OCI-LY1 (cell line): ENCODE data around the gene NRP1.

Experiments used
- H2AFZ ChIP-seq: fragments of 200-600 bp; sonication (generic), shearing (Covaris generic); 2 replicates; pipeline ENCODE4 v1.6.0; 2014; ENCODE audit warnings: antibody characterized with exemption, mild to moderate bottlenecking, low read length
- H3F3A ChIP-seq: fragments of 200-600 bp; sonication (generic), shearing (Covaris generic); 2 replicates; pipeline ENCODE4 v1.6.0; 2014; ENCODE audit warnings: mild to moderate bottlenecking, antibody characterized with exemption, low read length, moderate library complexity; ENCODE audit not compliant: insufficient read depth
- H3K27ac ChIP-seq: fragments of 200-600 bp; sonication (generic); 2 replicates; pipeline ENCODE4 v1.5.1; 2014; ENCODE audit warnings: low read length, mixed run types, mild to moderate bottlenecking, low read depth; ENCODE audit not compliant: poor library complexity, severe bottlenecking
- H3K27me3 ChIP-seq: fragments of 200-600 bp; sonication (generic); 2 replicates; pipeline ENCODE4 v1.6.0; 2014; ENCODE audit warnings: antibody characterized with exemption, mild to moderate bottlenecking, low read length, moderate library complexity; ENCODE audit not compliant: insufficient read depth
- H3K36me3 ChIP-seq: fragments of 200-600 bp; sonication (generic); 2 replicates; pipeline ENCODE4 v1.6.1; 2014; ENCODE audit warnings: mild to moderate bottlenecking, antibody characterized with exemption, low read length, moderate library complexity, mixed read lengths; ENCODE audit not compliant: insufficient read depth
- H3K4me1 ChIP-seq: fragments of 200-600 bp; sonication (generic); 2 replicates; pipeline ENCODE4 v1.5.1; 2014; ENCODE audit warnings: mild to moderate bottlenecking, low read length, moderate library complexity; ENCODE audit not compliant: insufficient read depth, severe bottlenecking
- H3K4me2 ChIP-seq: fragments of 200-600 bp; sonication (generic), shearing (Covaris generic); 2 replicates; pipeline ENCODE4 v1.6.1; 2014; ENCODE audit warnings: low read length
- H3K4me3 ChIP-seq: fragments of 200-600 bp; sonication (generic); 2 replicates; pipeline ENCODE4 v1.5.1; 2014; ENCODE audit warnings: low read length, low read depth, mild to moderate bottlenecking, mixed read lengths; ENCODE audit not compliant: poor library complexity, severe bottlenecking
- H3K79me2 ChIP-seq: fragments of 200-600 bp; shearing (Covaris generic); 2 replicates; pipeline ENCODE4 v1.6.1; 2016; ENCODE audit warnings: mixed run types, low read length, mixed read lengths; ENCODE audit not compliant: insufficient read depth
- H3K9ac ChIP-seq: fragments of 200-600 bp; sonication (generic), shearing (Covaris generic); 2 replicates; pipeline ENCODE4 v1.6.1; 2014; ENCODE audit warnings: mild to moderate bottlenecking, low read length, mixed read lengths
- H3K9me2 ChIP-seq: fragments of 200-600 bp; sonication (generic), shearing (Covaris generic); 2 replicates; pipeline ENCODE4 v1.6.1; 2014; ENCODE audit warnings: low read depth, mild to moderate bottlenecking, low read length, mixed read lengths
- H3K9me3 ChIP-seq: fragments of 200-600 bp; shearing (Covaris generic); 2 replicates; pipeline ENCODE4 v1.6.1; 2014; ENCODE audit warnings: low read length, mixed read lengths
- H4K20me1 ChIP-seq: fragments of 200-600 bp; sonication (generic), shearing (Covaris generic); 2 replicates; pipeline ENCODE4 v1.6.0; 2016; ENCODE audit warnings: mild to moderate bottlenecking, low read length; ENCODE audit not compliant: insufficient read depth
- EZH2 ChIP-seq: fragments of 200-600 bp; sonication (generic), shearing (Covaris generic); IDR thresholded peaks from 2 replicates; pipeline ENCODE4 v1.8.0; 2017; ENCODE audit warnings: borderline replicate concordance, mixed run types, mild to moderate bottlenecking, antibody characterized with exemption, low read length, moderate library complexity, mixed read lengths
- TF ChIP-seq, protein P1 (sequence below): fragments of 200-600 bp; sonication (generic), shearing (Covaris generic); IDR thresholded peaks from 2 replicates; pipeline ENCODE4 v1.5.1; 2017; ENCODE audit warnings: mild to moderate bottlenecking, antibody characterized with exemption, low read length, moderate library complexity, mixed read lengths

NRP1 gene

DNA sequence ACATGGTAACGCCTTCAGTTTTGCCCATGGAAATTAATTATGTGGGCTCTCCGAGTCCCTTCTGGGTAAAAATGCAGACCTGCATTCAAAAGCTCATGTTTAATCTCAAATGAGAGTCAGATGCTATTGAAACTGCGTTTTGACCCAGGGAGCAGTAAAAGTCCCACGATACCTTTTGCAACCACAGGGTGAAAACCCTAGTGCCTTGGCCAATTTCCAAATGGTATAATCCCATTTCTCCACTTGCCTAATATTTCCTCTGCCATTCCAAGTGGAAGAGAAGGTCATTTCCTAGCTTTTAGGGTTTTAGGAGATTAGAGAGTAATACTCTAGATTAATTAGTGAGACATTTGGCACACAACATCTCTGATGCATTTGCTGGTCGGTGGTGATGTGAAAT is 132.5 kb downstream of the NRP1 start:
- Histone ChIP-seq H3K4me2 (no peak overlapping the region), H3F3A (no peaks in the 10 kb centered on the region), H3K79me2 (no peaks in the 10 kb centered on the region), H3K4me1 (no peaks in the 10 kb centered on the region), H4K20me1 (no peaks in the 10 kb centered on the region), H3K9me3 (no peaks in the 10 kb centered on the region), H3K9ac (no peak overlapping the region), H3K9me2 (no peaks in the 10 kb centered on the region), H3K36me3 (no peaks in the 10 kb centered on the region), H3K27me3 (no peaks in the 10 kb centered on the region), H3K27ac (no peak overlapping the region), H2AFZ (no peak overlapping the region), H3K4me3 (no peak overlapping the region)
- TF ChIP-seq EZH2: no peak
- TF ChIP-seq, protein P1, sequence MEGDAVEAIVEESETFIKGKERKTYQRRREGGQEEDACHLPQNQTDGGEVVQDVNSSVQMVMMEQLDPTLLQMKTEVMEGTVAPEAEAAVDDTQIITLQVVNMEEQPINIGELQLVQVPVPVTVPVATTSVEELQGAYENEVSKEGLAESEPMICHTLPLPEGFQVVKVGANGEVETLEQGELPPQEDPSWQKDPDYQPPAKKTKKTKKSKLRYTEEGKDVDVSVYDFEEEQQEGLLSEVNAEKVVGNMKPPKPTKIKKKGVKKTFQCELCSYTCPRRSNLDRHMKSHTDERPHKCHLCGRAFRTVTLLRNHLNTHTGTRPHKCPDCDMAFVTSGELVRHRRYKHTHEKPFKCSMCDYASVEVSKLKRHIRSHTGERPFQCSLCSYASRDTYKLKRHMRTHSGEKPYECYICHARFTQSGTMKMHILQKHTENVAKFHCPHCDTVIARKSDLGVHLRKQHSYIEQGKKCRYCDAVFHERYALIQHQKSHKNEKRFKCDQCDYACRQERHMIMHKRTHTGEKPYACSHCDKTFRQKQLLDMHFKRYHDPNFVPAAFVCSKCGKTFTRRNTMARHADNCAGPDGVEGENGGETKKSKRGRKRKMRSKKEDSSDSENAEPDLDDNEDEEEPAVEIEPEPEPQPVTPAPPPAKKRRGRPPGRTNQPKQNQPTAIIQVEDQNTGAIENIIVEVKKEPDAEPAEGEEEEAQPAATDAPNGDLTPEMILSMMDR: no peak

- TF ChIP-seq EZH2: no peak
- Histone ChIP-seq H2AFZ (no peak overlapping the region), H3K4me3 (no peak overlapping the region), H3K4me1 (no peaks in the 10 kb centered on the region), H3K27me3 (no peaks in the 10 kb centered on the region), H3K9ac (no peak overlapping the region), H3K36me3 (no peaks in the 10 kb centered on the region), H4K20me1 (no peaks in the 10 kb centered on the region), H3K27ac (no peak overlapping the region), H3K9me2 (no peaks in the 10 kb centered on the region), H3F3A (no peaks in the 10 kb centered on the region), H3K9me3 (no peaks in the 10 kb centered on the region), H3K79me2 (no peaks in the 10 kb centered on the region), H3K4me2 (no peak overlapping the region)
These were observed 133.2 kb downstream of the NRP1 start for GRCh38 chr10:33201056-33201780.

GRCh38 chr10:33199731-33200232 is 134.7 kb downstream of the NRP1 start:
- Histone ChIP-seq H3K9me3 (no peaks in the 10 kb centered on the region), H3F3A (no peaks in the 10 kb centered on the region), H3K9ac (no peak overlapping the region), H4K20me1 (no peaks in the 10 kb centered on the region), H3K4me3 (no peak overlapping the region), H3K27ac (no peak overlapping the region), H2AFZ (no peak overlapping the region), H3K4me1 (no peaks in the 10 kb centered on the region), H3K79me2 (no peaks in the 10 kb centered on the region), H3K36me3 (no peaks in the 10 kb centered on the region), H3K27me3 (no peaks in the 10 kb centered on the region), H3K9me2 (no peaks in the 10 kb centered on the region), H3K4me2 (no peak overlapping the region)
- TF ChIP-seq, protein P1: no peak
- TF ChIP-seq EZH2: no peak

GRCh38 chr10:33198610-33199009 is 135.9 kb downstream of the NRP1 start:
- no peaks in the 10 kb centered on the region for H3K9me2 ChIP-seq
- no peaks in the 10 kb centered on the region for H4K20me1 ChIP-seq
- no peaks in the 10 kb centered on the region for H3K4me1 ChIP-seq
- no peak overlapping the region for H3K4me2 ChIP-seq
- H3K27me3 ChIP-seq: no peaks in the 10 kb centered on the region
- no peak overlapping the region for H2AFZ ChIP-seq
- H3K9ac ChIP-seq: no peak overlapping the region
- TF ChIP-seq EZH2: no peak
- TF ChIP-seq, protein P1: no peak
- H3K79me2 ChIP-seq: no peaks in the 10 kb centered on the region
- no peak overlapping the region for H3K27ac ChIP-seq
- H3K4me3 ChIP-seq: no peak overlapping the region
- H3F3A ChIP-seq: no peaks in the 10 kb centered on the region
- H3K36me3 ChIP-seq: no peaks in the 10 kb centered on the region
- H3K9me3 ChIP-seq: no peaks in the 10 kb centered on the region
